KOPT-K1 (cell line): Measurements from ENCODE around the gene TBX1.
"Not testable (repeated sequence)": the region's sequence is repeated elsewhere in the genome, so short reads cannot be mapped to it uniquely, and the experiment has no call there.

Experiments used
- H3K27ac ChIP-seq: fragments of 200-600 bp; sonication (generic); 2 replicates; pipeline ENCODE4 v1.5.1; 2016; ENCODE audit warnings: antibody characterized with exemption, mild to moderate bottlenecking, low read depth, low read length; ENCODE audit not compliant: poor library complexity, severe bottlenecking
- H3K36me3 ChIP-seq: fragments of 200-600 bp; sonication (generic); 2 replicates; pipeline ENCODE4 v1.5.1; 2017; ENCODE audit warnings: antibody characterized with exemption, mild to moderate bottlenecking, low read length, moderate library complexity; ENCODE audit not compliant: insufficient read depth
- H3K9me3 ChIP-seq: fragments of 200-600 bp; sonication (generic); 2 replicates; pipeline ENCODE4 v1.5.1; 2017; ENCODE audit warnings: antibody characterized with exemption, low read length, mild to moderate bottlenecking; ENCODE audit not compliant: insufficient read depth, poor library complexity, severe bottlenecking

TBX1 gene

DNA sequence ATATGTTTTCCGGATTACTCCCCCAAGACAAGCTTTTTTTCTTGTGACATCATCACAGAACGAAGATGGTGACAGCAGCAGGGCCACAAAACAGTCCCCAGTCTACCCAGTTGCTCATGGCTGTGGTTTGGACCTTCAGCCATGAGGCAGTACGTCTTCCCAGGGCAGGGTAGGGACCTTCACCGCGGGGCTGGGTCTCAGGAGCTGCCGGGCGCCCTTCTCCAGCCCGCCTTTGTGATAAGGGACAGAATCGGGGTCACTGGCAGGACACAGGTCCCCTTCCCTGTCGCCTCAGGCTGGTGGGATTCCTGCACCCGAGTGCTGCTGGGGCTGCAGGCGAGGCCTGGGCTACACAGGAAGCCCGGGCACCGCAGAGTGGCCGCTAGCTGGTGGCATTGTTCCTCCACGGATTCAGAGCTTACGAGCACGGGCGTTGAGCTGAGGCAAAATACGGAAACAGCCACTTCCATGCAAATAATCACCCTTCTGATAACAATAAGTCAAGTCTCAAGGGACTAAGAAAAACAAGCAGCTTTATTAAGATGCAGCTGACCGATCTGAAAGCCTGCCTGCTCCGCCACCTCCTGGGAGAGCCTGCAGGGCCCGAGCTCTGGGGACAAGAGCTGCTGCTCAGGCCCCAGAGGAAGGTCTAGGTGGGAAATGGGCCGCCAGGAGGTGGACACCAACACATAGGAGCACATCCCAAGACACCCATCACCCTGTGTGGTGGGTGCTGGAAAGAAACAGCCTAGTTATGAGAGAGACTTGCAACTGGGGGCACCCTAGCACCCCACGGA, 12.3 kb downstream of the TBX1 start:
- H3K36me3 ChIP-seq: no peaks in the 10 kb centered on the region
- H3K27ac ChIP-seq: no peak overlapping the region
- no peaks in the 10 kb centered on the region for H3K9me3 ChIP-seq

DNA sequence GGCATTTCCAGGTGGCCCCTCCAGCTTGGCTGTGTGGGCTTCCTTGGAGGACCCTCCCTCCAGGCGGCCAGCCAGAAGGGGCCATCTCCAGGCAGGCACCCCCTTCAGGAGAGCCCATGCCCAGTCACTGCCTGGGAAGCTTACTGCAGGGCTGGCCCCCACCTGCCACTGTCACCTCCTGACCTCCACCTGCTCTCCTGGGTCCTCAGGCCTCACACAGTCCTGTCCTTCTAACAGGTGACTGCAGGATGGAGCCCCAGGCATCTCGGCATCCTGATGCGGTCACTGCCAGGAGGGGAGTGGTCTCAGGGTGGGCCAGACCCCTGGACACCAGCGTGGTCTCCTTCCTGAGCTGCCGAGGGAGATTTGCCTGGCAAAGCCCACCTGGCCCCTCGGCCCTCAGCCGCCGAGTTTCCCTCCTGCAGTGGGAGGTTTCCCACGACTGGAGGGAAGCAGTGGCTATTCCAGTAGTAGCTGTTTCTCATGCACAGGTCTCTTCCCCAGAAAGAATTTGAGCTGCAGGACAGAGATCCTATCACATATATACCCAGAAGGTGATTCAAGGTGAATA, 13.0 kb downstream of the TBX1 start:
- Histone ChIP-seq H3K36me3 (no peaks in the 10 kb centered on the region), H3K9me3 (no peaks in the 10 kb centered on the region), H3K27ac (no peak overlapping the region)

DNA sequence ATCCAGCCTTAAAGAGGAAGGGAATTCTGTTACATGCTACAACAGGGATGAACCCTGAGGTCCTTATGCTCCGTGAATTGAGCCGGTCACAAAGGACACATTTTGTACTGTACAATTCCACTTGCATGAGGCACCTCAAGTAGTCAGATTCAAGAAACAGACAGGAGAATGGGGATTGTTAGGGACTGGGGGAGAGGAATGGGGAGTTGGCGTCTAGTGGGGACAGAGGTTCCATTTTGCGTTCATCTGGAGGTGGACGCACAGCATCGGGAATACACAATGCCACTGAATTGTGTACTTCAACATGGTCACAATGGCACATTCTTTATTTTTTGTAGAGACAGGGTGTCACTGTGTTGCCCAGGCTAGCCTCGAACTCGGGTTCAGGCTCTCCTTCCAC, 14.1 kb downstream of the TBX1 start:
- Histone ChIP-seq H3K9me3 (no peaks in the 10 kb centered on the region), H3K36me3 (no peaks in the 10 kb centered on the region), H3K27ac (no peak overlapping the region)

DNA sequence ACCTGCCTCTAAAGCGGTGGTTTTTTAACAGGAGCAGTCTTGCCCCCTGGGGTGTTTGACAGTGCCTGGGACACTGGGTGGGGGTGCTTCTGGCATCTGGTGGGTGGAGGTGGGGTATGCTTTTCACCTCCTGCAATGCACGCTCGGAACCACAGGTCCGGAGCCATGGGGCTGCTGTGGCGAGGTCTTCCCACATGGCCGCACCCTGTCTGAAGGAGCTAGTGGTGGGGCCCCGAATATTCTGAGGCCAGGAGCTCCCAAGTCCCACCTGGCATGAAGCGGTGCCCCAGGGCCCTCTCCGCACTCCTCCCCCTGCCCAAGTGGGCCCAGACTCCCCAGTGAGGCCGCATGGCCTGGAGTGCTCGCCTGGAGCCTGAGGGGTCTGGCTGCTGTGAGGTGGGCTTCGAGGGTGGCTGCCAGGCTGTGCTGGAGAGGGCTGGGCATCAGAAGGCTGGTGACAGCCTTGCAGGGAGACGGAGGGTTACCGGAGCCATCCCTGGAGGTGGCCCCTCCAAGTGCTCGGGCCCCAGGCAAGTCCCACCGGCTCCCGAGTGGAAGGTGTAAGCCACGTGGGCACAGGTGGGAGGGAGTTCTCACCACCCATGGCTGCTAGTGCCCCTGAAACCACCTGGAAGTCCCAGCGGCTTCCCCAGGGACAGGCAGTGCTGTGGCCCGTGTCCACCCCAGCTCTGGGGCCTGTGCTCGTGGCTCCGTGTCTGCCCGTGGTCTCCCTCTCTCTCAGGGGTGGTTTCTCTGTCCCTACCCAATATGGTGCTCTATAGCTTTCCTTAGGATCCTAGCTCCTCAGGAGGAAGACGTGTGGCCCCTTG, 15.1 kb downstream of the TBX1 start:
- no peaks in the 10 kb centered on the region for H3K36me3 ChIP-seq
- no peak overlapping the region for H3K27ac ChIP-seq
- no peaks in the 10 kb centered on the region for H3K9me3 ChIP-seq

DNA sequence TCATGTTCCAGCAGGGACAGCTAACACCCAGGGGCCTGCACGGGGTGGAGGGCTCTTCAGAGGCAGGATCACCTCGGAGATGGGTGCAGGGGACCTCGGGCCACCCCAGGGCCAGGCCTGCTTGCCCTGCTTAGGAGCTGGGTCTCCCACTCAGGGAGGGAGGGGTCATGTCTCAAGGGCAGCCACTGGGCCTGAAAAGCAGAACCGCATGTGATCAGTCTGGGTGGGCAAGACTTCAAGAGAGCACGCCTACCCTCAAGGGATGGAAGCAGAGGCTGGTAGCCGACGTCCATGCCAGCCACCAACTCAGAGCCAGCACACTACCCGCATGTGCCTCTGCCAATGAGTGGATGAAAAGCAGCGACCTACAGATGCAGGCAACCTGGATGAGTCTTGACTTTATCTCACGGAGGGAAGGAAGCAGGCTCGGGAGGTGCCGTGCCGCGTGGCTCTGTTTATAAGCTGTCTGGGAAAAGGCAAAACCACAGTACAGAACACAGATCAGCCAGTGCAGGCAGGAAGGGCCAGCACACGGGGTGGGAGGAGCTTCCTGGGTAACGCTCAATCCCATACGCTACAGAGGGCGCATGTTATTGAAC, 16.0 kb downstream of the TBX1 start:
- Histone ChIP-seq H3K27ac (no peak overlapping the region), H3K36me3 (no peaks in the 10 kb centered on the region), H3K9me3 (no peaks in the 10 kb centered on the region)

DNA sequence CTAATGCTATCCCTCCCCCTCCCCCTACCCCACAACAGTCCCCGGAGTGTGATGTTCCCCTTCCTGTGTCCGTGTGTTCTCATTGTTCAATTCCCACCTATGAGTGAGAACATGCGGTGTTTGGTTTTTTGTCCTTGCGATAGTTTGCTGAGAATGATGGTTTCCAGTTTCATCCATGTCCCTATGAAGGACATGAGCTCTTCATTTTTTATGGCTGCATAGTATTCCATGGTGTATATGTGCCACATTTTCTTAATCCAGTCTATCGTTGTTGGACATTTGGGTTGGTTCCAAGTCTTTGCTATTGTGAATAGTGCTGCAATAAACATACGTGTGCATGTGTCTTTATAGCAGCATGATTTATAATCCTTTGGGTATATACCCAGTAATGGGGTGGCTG, 16.6 kb downstream of the TBX1 start:
- H3K36me3 ChIP-seq, H3K27ac ChIP-seq, H3K9me3 ChIP-seq: not testable (repeated sequence)

DNA sequence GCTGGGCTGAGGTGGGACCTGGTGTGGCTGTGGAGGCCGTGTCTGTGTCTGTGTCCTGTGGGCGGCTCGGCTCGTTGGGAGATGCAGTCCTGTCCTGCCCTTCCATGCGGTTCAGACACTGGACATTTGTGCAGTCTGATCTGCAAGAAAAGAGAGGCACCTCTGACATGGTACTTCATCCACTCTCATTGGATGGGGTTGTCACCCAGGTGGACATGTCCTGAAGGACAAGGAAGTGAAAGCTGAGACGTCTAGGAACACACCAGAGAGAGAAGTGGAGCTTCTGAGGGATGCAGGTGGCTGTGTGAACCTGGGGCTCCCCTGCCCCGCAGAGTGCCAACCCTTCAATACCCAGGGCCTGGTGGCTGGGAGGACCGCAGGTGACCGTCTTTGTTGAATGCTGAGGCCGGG, 18.4 kb downstream of the TBX1 start:
- no peaks in the 10 kb centered on the region for H3K36me3 ChIP-seq
- no peak overlapping the region for H3K27ac ChIP-seq
- no peaks in the 10 kb centered on the region for H3K9me3 ChIP-seq

DNA sequence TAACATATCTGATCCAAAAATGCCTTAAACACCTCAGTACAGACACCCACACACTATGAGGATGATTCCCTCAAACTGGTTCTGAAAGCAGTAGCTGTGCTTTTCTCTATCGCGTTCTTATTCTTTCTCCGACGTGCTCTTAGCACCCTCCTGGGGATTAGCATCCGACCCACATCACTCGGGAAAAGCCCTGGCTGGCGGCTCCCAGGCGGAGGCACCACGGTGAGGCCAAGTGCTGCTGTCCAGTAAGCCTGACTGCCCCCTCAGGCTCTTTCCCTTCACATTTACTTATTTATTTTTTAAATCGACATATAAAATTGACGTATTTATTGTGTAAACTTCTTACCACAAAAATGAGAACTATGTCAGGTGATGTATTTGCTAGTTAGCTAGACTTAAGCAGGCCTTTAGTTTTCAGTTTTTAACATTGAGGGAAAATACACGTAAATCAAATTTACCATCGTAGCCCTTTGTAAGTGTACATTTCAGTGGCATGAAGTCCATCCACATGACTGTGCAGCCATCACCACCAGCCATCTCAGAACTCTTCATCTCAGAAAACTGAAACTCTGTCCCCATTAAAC, 19.2 kb downstream of the TBX1 start:
- Histone ChIP-seq H3K27ac (no peak overlapping the region), H3K36me3 (no peaks in the 10 kb centered on the region), H3K9me3 (no peaks in the 10 kb centered on the region)

DNA sequence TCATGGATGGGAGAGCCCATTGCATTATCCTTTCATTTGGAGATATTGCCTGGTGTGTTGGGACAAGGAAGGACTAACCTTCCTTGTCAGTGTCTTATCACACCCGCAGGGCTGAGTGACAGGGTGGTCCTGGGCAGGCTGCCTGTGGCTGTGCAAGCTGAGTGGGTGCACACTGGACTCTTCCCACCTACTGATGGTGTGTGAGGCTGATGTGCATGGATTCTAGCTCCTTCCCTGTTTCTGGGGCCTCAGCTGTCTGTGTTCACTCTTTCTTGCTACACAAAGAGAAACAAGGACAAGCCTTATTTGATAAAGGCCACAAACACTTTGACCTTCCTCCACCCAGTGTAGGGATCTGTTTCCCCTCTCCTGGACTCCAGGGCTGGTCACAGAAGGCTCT, 22.0 kb downstream of the TBX1 start:
- H3K36me3 ChIP-seq: peaks cover 10% of the 10 kb centered on the region; the same call in 1 of the 2 replicates
- no peaks in the 10 kb centered on the region for H3K9me3 ChIP-seq
- H3K27ac ChIP-seq: no peak overlapping the region

DNA sequence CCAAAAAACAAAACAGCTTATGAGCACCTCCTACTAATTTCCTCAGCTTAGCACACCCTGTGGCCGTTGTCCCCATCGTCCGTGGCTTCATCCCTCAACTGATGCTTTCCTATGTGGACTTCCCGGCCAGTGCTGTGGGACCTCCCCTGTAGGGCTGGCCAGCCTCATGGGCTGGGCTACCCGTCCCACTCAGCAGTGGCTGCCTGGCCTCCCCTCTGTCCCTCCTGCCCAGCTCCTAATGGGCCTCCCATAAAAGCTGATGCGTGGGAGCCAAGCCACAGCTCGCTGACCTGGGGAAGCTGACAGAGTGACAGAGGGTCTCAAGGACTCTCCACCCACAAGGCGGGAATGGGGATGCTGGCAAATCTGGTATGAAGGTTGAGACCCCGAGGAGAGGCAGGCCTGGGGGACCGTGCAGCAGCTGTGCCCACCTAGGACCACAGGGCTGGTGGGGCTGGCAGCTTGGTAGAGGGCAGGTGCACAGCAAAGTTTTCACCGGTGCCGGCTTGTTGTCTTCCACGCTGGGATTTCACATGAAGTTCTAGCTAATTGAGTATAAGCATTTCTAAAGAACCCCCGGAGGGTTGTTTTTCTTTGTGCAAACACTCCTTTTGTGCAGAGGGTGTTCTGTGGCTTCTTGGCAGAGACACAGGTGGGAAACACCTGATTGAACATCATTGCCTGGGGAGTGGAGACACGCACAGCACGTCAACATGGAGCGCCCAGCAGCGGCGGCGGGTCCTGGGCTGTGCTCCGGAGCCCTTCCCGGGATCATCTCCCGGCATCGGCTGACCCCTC, 23.2 kb downstream of the TBX1 start:
- no peaks in the 10 kb centered on the region for H3K9me3 ChIP-seq
- H3K36me3 ChIP-seq: peaks cover 22% of the 10 kb centered on the region
- H3K27ac ChIP-seq: no peak overlapping the region

DNA sequence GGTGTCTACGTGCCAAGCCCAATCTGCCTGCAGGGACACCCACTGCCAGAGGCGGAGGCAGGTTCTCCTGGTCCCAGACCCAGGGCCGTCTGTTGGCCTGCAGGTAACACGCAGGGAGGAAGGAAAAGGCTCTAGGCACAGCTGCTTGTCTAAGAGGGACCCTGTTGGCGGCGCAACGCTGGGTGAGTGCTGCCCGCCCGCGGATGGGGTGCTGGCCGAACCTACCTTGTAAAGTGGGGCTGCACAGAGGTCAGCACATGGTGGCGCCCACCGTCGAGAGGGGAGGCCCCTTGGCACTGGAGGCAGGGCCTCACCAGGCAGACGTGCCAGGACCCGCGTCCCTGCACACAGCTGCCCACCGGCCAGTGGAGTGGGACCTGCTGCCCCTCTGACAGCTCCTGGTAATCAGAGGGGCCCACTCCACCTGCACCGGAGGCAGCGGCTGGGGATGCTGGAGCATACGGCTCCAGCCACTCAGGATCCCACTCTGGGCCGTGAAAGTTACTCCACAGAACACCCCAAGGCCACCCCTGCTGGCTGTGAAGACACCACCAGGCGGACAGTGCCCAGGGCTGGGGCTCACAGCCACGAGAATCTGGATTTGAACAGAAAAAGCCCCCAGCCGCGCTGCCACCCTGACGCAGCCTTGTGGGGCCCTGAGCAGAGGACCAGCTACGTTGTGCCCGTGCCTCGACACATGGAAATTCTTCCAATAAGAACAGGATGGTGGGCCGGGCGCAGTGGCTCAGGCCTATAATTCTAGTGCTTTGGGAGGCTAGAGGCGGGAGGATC, 24.0 kb downstream of the TBX1 start:
- peaks cover 29% of the 10 kb centered on the region for H3K36me3 ChIP-seq
- H3K9me3 ChIP-seq: peaks cover under 1% of the 10 kb centered on the region

DNA sequence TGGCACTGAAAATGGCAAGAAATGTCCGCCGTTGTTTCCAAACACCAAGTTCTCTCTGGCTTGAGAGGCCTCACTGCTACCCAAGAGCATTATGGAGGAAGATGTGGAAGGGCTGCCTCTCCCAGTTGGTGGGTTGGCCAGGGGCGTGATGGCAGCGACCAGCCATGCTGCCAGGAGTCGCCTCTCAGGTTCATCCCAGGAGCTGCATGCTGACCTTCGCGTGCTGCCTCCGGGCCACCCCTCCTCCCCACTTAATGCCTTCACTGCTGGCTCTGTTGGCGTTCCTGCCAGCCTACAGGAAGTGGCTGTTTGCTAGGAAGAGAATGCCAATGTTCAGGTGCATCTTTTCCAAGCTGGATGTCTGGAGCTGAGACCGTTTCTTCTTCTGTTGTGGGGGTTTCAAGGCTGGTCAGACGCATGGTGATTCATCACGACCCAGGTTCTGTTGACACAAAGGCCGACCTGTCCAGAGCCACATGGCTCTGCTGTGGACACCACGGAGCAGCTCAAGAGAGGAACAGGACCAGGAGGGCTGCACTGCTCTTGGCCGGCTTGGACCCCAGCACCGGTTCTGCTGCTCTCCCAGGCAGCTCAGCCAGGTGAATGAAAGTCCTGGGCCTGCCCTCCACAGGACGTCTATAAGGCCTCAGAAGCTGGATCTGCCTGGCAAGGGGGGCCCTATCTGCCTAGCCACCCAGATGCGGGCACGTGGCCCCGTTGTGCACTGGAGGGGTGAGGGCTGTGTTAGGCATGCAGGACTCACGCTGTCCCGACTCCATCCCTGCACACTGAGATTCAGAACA, 25.1 kb downstream of the TBX1 start:
- Histone ChIP-seq H3K27ac (no peak overlapping the region), H3K9me3 (peaks cover 11% of the 10 kb centered on the region), H3K36me3 (peaks cover 40% of the 10 kb centered on the region)

More for the DNA sequence above, 24.0 kb downstream of the TBX1 start:
- no peak overlapping the region for H3K27ac ChIP-seq

DNA sequence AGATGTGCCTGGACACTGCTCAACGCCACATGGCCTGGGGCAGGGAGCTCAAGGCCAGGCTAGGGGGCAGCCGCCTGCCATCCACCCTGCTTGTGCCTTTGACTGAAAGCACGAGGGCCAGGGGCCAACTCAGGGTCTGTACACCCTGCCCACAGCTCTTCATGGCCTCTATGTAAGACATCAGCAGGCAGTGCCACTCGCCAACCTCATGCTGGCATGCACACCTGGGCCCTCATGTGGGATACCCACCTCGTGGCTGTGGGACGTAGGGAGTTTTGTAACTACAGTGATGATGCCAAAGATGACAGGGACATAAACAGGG, 25.6 kb downstream of the TBX1 start:
- Histone ChIP-seq H3K9me3 (peaks cover 17% of the 10 kb centered on the region), H3K36me3 (peaks cover 44% of the 10 kb centered on the region), H3K27ac (no peak overlapping the region)
